AG04450 (cell line): ENCODE results near the gene BRF1. TPM values are rescaled to one million over a fixed set of nuclear protein-coding genes. Genes with fewer than 3 reads are reported as not detected.

Source experiments
- CTCF ChIA-PET: fragments of 300-600, 350-600 bp; formaldehyde crosslinking; extraction: SDS; loops from one replicate; lab custom pipeline; 2022; ENCODE audit warnings: antibody characterized with exemption, inconsistent platforms; lab: Charles Lee
- POLR2A ChIA-PET: fragments of 350-600 bp; formaldehyde crosslinking; extraction: SDS; loops from one replicate; lab custom pipeline; 2021; ENCODE audit warnings: antibody characterized with exemption, inconsistent platforms; lab: Yijun Ruan, JAX
- DNase-seq: peaks from one replicate; pipeline ENCODE4 v3.0.0-alpha.2; 2011; ENCODE audit warnings: low read depth, low spot score
- H3K27ac ChIP-seq: one replicate; pipeline ENCODE4 v1.5.1; 2012; ENCODE audit warnings: low read depth, low read length, control low read depth
- H3K27me3 ChIP-seq: one replicate; pipeline ENCODE4 v1.6.0; 2012; ENCODE audit warnings: low read length; ENCODE audit not compliant: control insufficient read depth, insufficient read depth
- H3K4me3 ChIP-seq: 2 replicates; pipeline ENCODE4 v1.5.1; 2011; ENCODE audit warnings: mild to moderate bottlenecking, low read depth, low read length, control low read depth
- H3K9me3 ChIP-seq: 2 replicates; pipeline ENCODE4 v1.5.1; 2012; ENCODE audit warnings: low read length; ENCODE audit not compliant: control insufficient read depth, insufficient read depth
- CTCF ChIP-seq: IDR thresholded peaks from 2 replicates; pipeline ENCODE4 v1.5.1; 2011; ENCODE audit warnings: low read depth, low read length, control low read depth, inconsistent platforms
- polyA plus RNA-seq: library from polyadenylated mRNA; depleted of rRNA; stranded (reverse); fragments of >200 nt; gene quantifications from 2 replicates; pipeline ENCODE4 v1.2.3, GENCODE V29; 2011

Gene BRF1
- polyA plus RNA-seq, 1 experiment = 6.3 TPM

- Histone ChIP-seq H3K27ac (peak overlapping the region; percentile 11), H3K27me3 (no peaks in the 10 kb centered on the region), H3K4me3 (no peak overlapping the region), H3K9me3 (peaks cover 13% of the 10 kb centered on the region)
- no peak for DNase-seq
- CTCF ChIA-PET = interaction anchor here (1.1 kb wide), 1 partner anchor 11 kb away, joined by 4 read pairs; no protein-coding TSS in a partner anchor
- no peak for TF ChIP-seq CTCF
- POLR2A ChIA-PET = no interaction called here
These were observed 40.3 kb upstream of the BRF1 start for GRCh38 chr14:105340821-105341733.

GRCh38 chr14:105337966-105338741, 37.4 kb upstream of the BRF1 start:
- Histone ChIP-seq H3K9me3 (no peaks in the 10 kb centered on the region; the same call in 1 of the 2 replicates), H3K27me3 (no peaks in the 10 kb centered on the region), H3K4me3 (no peak overlapping the region), H3K27ac (no peak overlapping the region)
- no peak for TF ChIP-seq CTCF
- ChIA-PET CTCF (interaction anchor here (1.1 kb wide), 1 partner anchor 251 kb away, joined by 3 read pairs; no protein-coding TSS in a partner anchor), POLR2A (no interaction called here)
- no peak for DNase-seq

- CTCF ChIA-PET = interaction anchor here (1.1 kb wide), 1 partner anchor 250 kb away, joined by 3 read pairs; no protein-coding TSS in a partner anchor
- TF ChIP-seq CTCF = no peak
- Histone ChIP-seq H3K9me3 (no peaks in the 10 kb centered on the region; the same call in 1 of the 2 replicates), H3K4me3 (no peak overlapping the region), H3K27me3 (no peaks in the 10 kb centered on the region), H3K27ac (no peak overlapping the region)
- POLR2A ChIA-PET = no interaction called here
- no peak for DNase-seq
These were observed 36.6 kb upstream of the BRF1 start for GRCh38 chr14:105337433-105337832.

- no peak for TF ChIP-seq CTCF
- ChIA-PET POLR2A (no interaction called here), CTCF (no interaction called here)
- Histone ChIP-seq H3K9me3 (no peaks in the 10 kb centered on the region; the same call in 1 of the 2 replicates), H3K27ac (no peak overlapping the region), H3K4me3 (no peak overlapping the region), H3K27me3 (no peaks in the 10 kb centered on the region)
- no peak for DNase-seq
These were observed 35.9 kb upstream of the BRF1 start for GRCh38 chr14:105336477-105337287.
